Stimulated activated CD8-positive, alpha-beta memory T cell treated with anti-CD3 and anti-CD28 coated beads, Interleukin-12 subunit alpha, Interleukin-12 subunit beta, amount 100 ng/mL, for 24 hours (primary cell): ENCODE data around the gene FERMT3.

Experiments
- DNase-seq: peaks from one replicate; pipeline ENCODE4 v3.0.0-alpha.2; 2020; ENCODE audit errors: extremely low read depth

FERMT3 gene

DNA sequence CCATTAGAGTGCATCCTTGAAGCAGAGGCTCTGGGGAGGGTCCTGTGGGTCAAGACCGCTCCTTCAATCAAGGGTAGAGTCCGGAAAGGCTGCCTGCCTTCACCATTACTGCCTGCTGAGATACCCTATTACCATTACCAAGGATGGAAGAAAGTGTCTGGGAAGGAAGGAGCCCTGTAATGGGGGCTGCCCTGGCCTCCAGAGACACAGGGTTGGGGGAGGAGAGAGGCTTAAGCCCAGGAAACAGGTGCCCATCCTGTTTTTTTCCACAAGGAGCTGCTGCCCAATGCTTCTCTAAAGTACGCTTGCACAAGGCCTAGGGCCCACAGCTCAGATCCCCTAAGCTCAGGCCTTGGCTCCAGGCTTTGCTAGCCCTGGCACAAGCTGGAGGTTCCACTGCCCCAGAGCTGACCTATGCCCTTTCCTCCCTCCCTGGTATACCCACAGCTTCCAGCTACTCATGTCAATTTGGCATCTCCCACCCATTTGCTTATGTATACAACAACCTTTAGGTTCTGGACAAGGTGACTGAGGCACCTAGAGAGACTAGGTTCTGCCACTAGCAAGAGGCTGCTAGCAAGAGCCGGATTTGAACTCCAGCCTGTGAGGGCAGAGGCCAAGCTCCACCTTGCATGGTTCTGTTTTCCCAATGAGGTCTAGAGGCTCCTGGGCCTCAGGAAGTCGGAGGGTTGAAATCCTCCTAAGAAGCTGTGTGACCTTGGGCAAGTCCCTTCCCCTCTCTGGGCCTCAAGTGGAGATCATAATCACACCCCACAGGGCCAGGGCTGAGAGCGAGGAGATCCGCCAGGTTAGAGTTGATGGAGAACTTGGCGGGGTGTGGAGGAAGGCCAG, 43.3 kb downstream of the FERMT3 start:
- DNase-seq: no peak

GRCh38 chr11:64250415-64251015, 44.0 kb downstream of the FERMT3 start:
- DNase-seq: no peak

- no peak for DNase-seq
Observed at GRCh38 chr11:64251016-64251752, 44.7 kb downstream of the FERMT3 start, which contains the start of gene PLCB3. Gene PLCB3, plus strand, starts transcription at chr11:64251530. Its CDS starts 120 bp downstream, at chr11:64251650.

DNA sequence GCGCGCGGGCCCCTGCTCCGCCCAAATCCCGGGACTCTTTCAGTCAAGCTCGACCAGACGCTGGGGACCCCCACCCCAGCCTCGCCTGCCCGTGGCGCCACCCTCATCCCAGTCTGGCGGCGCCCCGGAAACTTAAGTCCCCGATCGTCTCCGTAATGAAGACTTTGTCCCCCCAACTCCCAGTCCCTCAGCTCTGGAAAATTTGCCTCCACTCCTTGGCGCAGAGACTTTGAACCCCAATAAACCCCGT, 45.2 kb downstream of the FERMT3 start:
- no peak for DNase-seq

- DNase-seq: no peak
Observed at GRCh38 chr11:64252003-64252872, 45.7 kb downstream of the FERMT3 start.

- no peak for DNase-seq
Observed at GRCh38 chr11:64253043-64253442, 46.5 kb downstream of the FERMT3 start.

DNA sequence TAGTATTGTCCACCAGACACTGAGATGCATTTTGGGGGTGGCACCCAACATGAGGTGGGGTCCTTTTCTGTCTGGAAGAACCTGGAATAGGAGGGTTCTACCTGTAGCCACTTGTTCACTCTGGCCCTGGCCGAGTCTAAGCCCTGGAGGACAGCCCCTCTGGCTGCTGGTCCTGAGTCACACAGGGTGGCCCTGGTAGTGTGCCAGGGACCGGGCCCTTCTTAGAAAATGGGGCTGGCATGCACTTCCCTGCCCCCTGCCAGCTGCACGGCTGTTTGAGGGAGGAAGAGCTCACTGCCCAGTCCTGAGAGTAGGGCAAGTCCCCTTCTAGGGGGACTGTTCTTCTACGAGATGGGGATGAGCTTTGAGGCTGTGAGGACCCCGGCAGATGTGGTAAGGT, 47.0 kb downstream of the FERMT3 start:
- DNase-seq: no peak

DNA sequence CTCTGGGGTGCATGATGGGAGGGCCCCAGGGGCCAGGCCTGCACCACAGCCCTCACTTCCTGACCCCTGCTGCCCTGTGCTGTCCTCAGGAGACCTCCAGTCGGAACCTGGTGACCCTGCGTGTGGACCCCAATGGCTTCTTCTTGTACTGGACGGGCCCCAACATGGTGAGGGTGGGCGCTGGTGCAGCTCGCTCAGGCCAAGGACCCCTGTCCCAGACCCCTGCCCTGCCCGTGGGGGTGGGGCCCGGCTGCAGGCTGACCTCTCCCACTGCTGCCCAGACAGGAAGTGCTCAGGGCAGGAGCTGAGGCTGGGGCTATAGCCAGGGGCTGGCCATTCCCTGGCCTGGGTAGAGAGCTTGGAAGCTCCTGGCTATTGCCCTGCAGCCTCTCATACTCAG, 47.8 kb downstream of the FERMT3 start:
- no peak for DNase-seq

DNA sequence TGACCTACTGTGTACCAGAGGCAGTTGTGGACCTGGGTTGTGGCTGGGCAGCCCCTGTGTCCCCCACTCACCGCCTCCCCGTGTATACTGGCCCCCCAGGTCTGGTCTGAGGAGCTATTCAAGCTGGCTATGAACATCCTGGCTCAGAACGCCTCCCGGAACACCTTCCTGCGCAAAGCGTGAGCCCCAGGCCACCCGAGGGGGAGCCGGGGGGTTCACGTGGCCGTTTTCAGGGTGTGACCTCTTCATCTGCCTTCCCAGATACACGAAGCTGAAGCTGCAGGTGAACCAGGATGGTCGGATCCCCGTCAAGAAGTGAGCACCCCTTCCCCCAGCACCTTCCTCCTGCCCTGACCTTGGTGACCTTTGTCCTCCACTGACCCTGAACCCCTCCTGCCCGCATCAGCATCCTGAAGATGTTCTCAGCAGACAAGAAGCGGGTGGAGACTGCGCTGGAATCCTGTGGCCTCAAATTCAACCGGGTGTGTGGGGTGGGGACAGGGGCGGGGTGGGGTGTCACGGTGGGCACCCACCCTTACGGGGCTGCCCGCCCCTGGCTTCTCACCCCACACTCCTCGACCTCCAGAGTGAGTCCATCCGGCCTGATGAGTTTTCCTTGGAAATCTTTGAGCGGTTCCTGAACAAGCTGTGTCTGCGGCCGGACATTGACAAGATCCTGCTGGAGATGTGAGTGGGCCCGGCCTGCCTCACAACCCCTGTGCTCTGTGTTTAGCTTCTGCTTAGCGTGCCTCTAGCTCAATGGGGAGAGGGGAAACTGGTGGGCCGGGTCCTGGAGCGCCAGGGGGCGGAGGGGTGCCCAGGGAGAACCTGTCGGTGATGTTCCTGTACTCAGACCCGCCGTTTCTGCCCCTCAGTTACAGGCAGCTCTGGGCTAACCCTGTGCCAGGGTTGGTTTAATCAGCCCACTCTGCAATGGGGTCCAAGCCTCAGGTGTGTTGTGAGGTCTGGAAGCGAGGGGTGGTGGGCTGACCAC, 48.9 kb downstream of the FERMT3 start:
- no peak for DNase-seq

DNA sequence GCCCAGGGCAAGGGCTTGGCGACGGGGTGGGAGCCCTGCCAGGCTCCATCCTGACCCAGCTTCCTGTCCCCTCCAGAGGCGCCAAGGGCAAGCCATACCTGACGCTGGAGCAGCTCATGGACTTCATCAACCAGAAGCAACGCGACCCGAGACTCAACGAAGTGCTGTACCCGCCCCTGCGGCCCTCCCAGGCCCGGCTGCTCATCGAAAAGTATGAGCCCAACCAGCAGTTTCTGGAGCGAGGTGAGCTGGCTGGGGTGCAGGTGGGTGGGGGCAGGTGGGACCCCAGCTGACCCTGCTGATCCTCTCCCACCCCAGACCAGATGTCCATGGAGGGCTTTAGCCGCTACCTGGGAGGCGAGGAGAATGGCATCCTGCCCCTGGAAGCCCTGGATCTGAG, 49.8 kb downstream of the FERMT3 start:
- no peak for DNase-seq

GRCh38 chr11:64258356-64258755, 51.8 kb downstream of the FERMT3 start:
- DNase-seq: no peak

DNA sequence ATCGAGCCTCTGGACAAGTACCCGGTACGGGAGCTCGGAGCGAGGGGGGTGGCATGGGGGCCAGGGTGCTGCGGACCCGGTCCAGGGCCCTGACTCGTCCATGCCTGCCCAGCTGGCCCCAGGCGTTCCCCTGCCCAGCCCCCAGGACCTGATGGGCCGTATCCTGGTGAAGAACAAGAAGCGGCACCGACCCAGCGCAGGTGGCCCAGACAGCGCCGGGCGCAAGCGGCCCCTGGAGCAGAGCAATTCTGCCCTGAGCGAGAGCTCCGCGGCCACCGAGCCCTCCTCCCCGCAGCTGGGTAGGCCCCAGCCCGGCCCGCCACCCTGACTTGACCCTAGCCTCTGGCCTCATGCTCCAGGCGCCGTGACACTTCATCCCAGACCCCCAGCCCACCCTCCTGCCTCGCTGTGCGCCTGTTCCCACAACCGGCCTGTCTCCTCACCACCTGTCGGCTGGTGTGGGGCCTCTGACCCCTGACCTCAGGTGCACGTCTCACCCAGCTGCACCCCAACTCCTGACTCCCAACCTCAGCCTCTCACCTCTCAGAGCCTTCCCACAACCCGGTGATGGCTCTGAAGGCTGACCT, 52.5 kb downstream of the FERMT3 start:
- no peak for DNase-seq

DNA sequence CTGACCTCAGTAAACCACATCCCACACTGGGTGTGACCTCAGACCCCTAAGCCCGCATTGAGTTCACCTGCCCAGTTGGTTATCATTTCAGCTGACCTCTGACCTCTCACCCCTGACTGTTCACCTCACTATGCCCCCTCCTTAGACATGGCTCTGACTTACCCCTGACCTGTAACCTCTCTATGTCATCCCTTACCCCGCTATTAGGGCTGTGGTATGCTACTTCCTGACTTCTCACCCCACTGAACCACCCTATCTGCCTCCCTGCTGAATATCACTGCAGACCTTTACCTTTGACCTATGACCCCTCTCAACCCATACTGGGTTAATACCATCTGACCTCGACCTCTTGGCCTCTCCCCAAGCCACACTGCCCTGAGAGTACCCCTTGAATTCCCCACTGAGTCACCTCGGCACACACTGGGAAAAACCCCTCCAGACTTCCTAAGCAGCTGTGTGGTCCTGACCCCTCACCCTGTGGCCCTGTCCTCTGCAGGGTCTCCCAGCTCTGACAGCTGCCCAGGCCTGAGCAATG, 53.1 kb downstream of the FERMT3 start:
- no peak for DNase-seq

DNA sequence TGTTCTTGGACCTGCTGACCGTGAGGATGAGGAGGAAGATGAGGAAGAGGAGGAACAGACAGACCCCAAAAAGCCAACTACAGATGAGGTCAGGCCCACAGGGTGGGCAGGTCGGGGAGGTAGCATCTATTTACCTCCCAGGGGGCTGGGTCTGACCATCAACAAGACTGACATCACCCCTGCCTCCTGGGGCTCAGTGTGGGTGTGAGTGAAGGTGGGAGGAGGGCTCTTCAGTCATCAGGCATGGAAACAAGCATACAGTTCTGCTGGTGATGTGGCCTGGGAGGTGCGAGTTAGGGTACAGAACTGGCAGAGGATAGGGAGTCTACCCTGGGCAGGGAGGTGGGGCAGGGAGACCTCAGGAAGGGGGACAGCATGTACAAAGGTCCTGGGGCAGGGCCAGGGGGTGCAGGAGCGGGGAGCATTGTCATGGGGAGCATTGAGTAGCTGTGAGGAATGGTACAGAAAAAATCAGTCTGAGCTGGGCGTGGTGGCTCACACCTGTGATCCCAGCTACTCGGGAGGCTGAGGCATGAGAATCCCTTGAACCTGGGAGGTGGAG, 53.7 kb downstream of the FERMT3 start:
- DNase-seq: no peak

GRCh38 chr11:64261556-64262080, 55.1 kb downstream of the FERMT3 start:
- DNase-seq: no peak

DNA sequence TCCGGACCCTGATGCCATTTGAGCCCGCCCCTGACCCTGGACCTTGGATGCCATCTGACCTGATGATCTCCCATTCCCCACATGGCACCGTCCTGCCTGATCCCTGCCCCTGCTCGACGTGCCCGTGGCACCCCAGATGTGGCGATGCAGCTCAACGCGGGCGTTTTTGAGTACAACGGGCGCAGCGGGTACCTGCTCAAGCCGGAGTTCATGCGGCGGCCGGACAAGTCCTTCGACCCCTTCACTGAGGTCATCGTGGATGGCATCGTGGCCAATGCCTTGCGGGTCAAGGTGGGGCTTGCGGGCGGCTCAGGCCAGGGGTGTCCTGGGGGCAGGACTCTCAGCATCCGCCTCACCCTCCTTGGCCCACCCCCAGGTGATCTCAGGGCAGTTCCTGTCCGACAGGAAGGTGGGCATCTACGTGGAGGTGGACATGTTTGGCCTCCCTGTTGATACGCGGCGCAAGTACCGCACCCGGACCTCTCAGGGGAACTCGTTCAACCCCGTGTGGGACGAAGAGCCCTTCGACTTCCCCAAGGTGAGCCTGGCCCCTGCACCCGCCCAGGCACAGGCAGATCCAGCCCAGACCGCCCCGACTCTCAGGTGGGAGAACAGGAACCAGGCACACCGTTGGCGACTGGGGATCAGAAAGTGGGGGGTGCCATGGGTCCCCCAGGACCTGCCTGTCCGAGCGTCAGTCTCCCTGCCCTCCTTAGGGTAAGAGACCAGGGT, 55.9 kb downstream of the FERMT3 start:
- DNase-seq: no peak

DNA sequence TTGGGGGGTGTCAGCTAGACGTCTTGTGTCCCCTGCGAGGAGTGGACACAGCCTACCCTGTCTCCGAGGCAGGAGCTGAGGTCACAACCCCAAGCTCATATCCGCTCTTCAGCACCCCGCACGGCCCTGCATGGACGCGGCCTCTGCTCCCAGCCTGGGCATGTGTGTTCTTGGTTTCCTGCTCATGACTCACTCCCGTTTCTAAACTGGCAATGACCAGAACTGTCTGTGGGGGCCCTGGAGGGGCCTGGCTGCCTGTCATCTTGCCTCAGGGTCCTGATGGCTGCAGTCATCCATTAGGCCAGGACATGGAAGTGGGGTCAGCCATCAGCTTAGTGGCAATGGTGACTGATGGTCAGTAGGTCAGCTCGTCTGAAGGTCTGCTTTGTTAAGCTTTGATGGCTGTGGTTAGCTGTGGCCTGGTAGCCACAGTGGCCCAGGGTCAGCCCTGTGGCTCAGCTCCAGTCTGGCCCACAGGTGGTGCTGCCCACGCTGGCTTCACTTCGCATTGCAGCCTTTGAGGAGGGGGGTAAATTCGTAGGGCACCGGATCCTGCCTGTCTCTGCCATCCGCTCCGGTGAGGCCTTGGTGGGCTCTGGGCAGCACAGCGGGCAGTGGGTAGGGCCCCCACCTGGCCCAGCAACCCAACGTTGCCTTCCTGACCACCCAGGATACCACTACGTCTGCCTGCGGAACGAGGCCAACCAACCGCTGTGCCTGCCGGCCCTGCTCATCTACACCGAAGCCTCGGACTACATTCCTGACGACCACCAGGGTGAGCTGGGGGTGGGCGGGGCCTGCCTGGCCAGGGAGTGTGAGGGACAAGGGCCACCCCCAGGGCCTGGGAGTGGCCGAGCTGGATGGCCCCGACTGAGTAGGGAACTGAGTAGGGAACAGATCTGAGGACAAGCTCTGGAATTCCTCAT, 56.8 kb downstream of the FERMT3 start:
- no peak for DNase-seq

DNA sequence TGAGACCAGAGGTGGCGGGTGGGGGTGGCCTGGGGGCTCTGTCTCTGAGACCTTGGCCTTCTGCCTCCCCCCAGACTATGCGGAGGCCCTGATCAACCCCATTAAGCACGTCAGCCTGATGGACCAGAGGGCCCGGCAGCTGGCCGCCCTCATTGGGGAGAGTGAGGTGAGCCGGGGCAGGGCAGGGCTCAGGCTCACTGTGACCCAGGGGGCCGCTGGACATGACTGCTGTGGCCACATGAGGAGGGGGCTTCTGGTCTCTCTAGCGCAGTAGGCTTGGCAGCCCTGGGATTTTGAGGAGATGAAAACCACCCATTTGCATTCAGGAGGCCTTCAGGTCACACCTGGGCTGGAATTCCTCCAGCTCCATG, 57.4 kb downstream of the FERMT3 start:
- no peak for DNase-seq
